ENCODE data around the gene KAT8.
A peak's percentile ranks its signal among the peaks of the same experiment; 100 is the strongest.

KAT8 gene

DNA sequence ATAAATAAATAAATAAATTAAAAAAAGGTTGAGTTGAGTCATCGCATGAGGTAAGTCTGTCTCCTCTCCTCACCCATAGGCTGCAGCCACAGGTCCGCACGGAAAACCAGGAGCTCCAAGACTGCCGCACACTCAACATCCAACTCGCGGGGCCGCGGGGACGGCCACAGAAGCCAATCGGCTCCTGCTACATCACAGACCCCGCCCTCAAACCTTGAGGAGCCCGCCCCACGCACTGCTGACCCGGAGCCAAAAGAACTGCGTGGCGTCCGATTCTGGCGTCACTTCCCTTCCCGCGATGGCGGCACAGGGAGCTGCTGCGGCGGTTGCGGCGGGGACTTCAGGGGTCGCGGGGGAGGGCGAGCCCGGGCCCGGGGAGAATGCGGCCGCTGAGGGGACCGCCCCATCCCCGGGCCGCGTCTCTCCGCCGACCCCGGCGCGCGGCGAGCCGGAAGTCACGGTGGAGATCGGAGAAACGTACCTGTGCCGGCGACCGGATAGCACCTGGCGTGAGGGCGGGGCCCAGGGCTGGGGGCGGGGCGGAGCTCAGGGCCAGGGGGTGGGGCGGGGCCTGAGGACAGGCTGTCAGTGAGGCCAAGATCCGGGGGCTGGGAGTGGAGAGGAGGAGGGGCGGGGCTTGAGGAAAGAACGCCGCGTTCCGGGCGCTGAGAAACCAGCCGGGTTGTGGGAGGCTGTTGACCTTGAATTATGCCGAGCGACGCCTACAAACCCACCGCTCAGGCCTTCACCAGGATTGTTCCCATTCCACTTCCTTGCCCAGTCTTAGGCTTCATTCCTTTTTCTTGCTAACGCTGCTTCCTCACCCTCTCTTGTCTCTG is at the start of gene KAT8:
Gene KAT8 (plus strand): TSS at position 281 of the 839 bp plus-strand sequence. CDS start 18 bp downstream, at position 299.
- peak; percentile 98 for DNase-seq

- DNase-seq: no peak
These were observed 45.6 kb upstream of the KAT8 start for GRCh38 chr16:31071861-31072260.

DNA sequence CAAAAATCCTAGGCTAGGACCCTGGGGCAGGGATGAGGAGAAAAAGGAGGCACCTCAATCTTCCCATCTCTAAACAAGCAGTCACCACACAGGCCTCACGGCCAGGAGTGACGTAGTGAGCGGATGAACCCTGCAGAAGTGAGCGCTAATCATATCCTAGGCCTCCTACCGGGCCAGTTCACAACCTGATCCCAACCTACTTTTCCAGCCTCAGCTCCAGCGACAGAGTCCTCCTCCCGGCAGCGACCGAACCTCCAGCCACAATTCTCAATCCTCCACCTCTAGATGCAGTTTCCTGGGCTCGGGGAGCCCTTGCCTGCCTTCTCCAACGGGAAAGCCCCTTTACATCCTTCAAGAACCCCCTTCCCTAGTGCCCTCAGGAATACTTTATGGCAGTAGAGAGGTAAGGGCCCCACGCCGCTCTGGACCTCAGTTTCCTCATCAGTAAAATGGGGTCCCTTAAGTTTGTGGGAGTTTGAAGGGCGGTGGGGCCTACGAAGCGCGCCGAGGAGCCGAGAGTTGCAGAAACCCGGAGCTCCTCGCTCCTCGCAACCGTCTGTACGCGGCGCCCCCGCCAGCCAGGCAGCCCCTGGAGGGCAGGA is 44.8 kb upstream of the KAT8 start:
- DNase-seq: no peak

DNA sequence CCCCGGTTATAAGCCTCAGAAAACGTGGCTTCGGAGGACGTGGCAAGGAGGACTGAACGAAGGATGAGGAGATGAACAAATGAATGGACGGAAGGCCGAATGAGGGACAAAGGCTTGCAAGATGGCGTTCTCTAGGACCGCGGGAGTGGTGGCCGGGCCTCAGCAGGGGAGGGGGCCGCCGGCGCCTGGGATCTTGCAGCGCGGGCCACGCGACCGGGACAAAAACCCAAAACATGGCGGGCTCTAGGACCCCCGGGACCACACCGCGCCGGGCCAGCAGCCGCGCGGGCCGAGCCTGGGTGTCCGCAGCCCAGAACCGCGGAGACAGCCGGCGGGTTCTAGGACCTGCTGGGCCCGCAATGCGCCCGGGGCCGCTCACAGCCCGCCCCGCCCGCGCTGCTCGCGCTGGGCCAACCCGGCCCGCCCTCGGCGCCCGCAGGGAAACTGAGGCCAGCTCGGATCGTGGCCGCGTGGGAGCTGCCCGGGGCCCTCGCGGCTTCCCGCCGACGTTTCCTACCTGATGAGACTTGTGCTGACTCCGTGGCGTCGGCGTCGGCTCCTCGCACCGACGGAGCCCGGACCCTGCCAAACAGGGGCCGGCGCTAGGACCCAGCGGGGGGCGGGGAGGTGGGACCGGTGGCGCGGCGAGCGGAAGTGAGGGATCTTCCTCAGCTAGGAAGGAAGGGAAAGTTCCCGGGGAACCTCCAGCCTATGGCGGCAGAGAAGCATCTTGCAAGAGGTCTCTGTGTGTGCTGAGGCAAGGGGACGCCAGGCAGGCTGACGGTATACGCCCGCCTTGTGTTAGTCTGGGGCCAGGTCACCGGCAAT is 44.1 kb upstream of the KAT8 start:
- DNase-seq: peak; percentile 85

- peak; percentile 100 for DNase-seq
These were observed 43.3 kb upstream of the KAT8 start, which contains the start of the genes ZNF646 and ZNF668 for GRCh38 chr16:31073970-31074813. TSS of gene ZNF646 (plus strand) at chr16:31074422. CDS start at chr16:31076325, 1,903 bp downstream. TSS of gene ZNF668 (minus strand) at chr16:31074240. CDS start at chr16:31064459, 9,781 bp downstream.

DNA sequence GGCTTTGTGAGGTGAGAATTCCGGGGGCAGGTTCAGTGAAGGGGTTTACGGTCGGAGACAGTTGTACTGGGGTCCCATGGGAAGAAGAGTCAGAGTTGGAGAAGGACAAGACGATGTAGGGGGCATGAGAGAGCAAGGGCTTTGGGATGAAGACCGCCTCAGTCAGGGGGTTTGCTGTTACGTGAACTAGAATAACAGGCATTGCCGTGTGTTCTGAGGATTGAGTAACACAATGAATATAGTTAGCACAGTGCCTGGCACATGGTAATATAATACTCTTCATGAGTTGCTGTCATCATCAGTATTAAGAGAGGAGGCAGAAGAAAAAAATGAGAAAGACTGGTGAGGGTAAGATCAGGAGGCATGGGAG is 42.7 kb upstream of the KAT8 start:
- DNase-seq: no peak

- no peak for DNase-seq
These were observed 41.1 kb upstream of the KAT8 start for GRCh38 chr16:31076319-31076718.

- no peak for DNase-seq
These were observed 40.4 kb upstream of the KAT8 start for GRCh38 chr16:31077024-31077423.

GRCh38 chr16:31077592-31078396 is 39.7 kb upstream of the KAT8 start:
- no peak for DNase-seq

DNA sequence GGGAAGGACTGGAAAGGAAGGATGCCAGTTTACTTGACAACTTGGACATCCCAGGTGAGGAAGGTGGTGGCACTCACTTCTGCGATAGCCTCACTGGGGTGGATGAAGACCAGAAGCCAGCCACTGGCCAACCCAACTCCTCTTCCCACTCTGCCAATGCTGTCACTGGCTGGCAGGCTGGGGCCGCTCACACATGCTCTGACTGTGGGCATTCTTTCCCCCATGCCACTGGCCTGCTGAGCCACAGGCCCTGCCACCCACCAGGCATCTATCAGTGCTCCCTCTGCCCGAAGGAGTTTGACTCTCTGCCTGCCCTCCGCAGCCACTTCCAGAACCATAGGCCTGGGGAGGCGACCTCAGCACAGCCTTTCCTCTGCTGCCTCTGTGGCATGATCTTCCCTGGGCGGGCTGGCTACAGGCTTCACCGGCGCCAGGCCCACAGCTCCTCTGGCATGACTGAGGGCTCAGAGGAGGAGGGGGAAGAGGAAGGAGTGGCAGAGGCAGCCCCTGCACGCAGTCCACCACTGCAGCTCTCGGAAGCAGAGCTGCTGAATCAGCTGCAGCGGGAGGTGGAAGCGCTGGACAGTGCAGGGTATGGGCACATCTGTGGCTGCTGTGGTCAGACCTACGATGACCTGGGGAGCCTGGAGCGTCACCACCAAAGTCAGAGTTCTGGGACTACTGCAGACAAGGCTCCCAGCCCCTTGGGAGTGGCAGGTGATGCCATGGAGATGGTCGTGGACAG is 38.7 kb upstream of the KAT8 start:
- DNase-seq: no peak

- DNase-seq: no peak
These were observed 38.0 kb upstream of the KAT8 start for GRCh38 chr16:31079342-31079944.

DNA sequence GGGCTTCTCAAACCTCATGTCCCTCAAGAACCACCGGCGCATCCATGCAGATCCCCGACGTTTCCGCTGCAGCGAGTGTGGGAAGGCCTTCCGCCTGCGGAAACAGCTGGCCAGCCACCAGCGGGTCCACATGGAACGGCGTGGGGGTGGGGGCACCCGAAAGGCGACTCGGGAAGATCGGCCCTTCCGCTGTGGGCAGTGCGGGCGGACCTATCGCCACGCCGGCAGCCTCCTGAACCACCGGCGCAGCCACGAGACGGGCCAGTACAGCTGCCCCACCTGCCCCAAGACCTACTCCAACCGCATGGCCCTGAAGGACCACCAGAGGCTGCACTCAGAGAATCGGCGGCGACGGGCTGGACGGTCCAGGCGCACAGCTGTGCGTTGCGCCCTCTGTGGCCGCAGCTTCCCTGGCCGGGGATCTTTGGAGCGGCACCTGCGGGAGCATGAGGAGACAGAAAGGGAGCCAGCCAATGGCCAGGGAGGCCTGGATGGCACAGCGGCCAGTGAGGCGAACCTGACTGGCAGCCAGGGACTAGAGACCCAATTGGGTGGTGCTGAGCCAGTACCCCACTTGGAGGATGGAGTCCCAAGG is 37.3 kb upstream of the KAT8 start:
- no peak for DNase-seq

DNA sequence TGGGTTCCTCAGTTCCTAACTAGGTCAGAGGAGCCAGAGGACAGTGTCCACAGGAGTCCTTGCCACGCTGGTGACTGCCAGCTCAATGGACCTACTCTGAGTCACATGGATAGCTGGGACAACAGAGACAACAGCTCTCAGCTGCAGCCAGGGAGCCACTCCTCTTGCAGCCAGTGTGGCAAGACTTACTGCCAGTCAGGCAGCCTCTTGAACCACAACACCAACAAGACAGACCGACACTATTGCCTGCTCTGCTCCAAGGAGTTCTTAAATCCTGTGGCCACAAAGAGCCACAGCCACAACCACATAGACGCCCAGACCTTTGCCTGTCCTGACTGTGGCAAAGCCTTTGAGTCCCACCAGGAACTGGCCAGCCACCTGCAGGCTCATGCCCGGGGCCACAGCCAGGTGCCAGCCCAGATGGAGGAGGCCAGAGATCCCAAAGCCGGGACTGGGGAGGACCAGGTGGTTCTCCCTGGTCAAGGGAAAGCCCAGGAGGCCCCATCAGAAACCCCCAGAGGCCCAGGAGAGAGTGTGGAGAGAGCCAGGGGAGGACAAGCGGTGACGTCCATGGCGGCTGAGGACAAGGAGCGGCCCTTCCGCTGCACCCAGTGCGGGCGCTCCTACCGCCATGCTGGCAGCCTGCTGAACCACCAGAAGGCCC is 36.6 kb upstream of the KAT8 start:
- no peak for DNase-seq

GRCh38 chr16:31081428-31082351 is 35.8 kb upstream of the KAT8 start:
- no peak for DNase-seq

DNA sequence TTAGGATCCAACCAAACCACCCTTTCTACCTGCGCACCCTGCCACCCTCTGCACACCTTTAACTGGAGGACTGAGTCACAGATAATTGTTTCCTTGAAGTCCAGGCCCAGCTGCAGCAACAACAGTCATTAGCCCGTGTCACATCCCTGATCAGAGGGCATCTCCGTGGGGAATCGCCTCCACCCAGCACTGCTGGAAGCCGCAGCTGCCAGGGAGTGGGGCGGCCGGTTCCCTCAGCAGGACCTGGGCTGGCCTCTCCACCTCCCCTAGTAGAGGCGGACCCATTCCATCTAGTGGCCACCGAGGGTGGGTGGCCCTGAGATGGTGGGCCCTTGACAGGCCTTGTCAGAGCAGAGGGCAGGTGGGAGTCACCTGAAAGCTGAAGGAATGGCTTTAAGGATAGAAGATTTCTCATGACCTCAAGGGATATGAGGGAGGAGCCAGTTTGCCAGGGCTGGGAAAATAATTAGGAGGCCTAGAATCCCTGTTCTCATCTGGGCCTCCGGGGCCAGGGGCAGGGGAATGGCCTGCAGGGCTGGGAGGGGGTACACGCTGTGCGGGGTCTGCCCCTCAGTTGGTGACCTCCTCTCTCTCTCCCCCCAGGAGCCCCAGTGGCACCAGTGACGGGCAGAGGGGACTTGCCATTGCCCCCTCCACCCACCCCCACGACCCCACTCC is 35.0 kb upstream of the KAT8 start:
- no peak for DNase-seq

GRCh38 chr16:31083081-31083480 is 34.4 kb upstream of the KAT8 start:
- DNase-seq: no peak

DNA sequence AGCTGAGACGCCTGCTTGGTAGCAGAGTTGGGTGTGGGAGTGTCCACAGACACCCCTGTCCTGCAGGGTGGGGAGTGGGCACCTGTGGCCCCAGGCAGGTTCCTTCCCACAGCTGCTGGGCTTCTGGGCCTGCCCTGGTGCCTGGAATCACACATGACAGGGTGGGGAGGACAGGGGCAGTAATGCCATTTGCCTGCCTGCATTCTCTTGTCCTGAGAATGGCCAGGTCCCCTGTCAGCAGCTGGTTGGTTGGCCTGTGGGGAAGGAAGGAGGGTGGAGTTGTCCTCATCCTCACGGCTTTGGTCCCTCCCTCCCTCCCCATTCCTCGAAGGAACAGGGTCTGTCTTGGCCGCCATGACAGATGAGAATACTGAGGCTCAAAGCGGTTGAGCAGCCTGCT is 33.9 kb upstream of the KAT8 start:
- DNase-seq: no peak

GRCh38 chr16:31083981-31084380 is 33.5 kb upstream of the KAT8 start:
- DNase-seq: no peak
